Measurements from ENCODE around the gene TC2N. TPM values are rescaled to one million over a fixed set of nuclear protein-coding genes. Genes with fewer than 3 reads are reported as not detected.

TC2N gene
- total RNA-seq, 1 experiment from 2014 or later: 7.7 TPM

GRCh38 chr14:91801358-91801757 is 66.0 kb downstream of the TC2N start:
- Histone ChIP-seq H3K4me3 (no peak overlapping the region), H3K79me2 (ENCODE audit: low read depth) (no peaks in the 10 kb centered on the region), H3F3A (ENCODE audit: insufficient read depth, low read depth) (no peaks in the 10 kb centered on the region), H3K36me3 (ENCODE audit: low read depth) (no peaks in the 10 kb centered on the region), H2AFZ (no peak overlapping the region), H3K27ac (no peak overlapping the region), H3K27me3 (ENCODE audit: insufficient read depth, low read depth) (no peaks in the 10 kb centered on the region), H3K9me2 (ENCODE audit: insufficient read depth) (no peaks in the 10 kb centered on the region), H3K4me2 (no peak overlapping the region), H4K20me1 (ENCODE audit: insufficient read depth) (no peaks in the 10 kb centered on the region), H3K9me3 (ENCODE audit: insufficient read depth, low read depth) (no peaks in the 10 kb centered on the region; the same call in 1 of the 2 replicates), H3K4me1 (replicated peaks; ENCODE audit: insufficient read depth) (no peaks in the 10 kb centered on the region)
- no peak for TF ChIP-seq CTCF (conservative IDR thresholded peaks at IDR 0.05)
- no peak for TF ChIP-seq EZH2 (IDR thresholded peaks at IDR 0.05; ENCODE audit: low read depth)
- POLR2A ChIA-PET (ENCODE audit: unreplicated experiment): interaction anchor here (0.6 kb wide), 1 partner anchor 71 kb away, joined by 3 read pairs; no protein-coding TSS in a partner anchor
- BruUV-seq (replicated peaks): no TSS peak
- intact Hi-C loops (cut with micrococcal nuclease; ENCODE audit: unreplicated experiment): no loop called here
- CTCF ChIA-PET: no interaction called here
- DNase-seq: no peak

- ChIA-PET POLR2A (ENCODE audit: unreplicated experiment) (no interaction called here), CTCF (no interaction called here)
- H3F3A ChIP-seq (ENCODE audit: insufficient read depth, low read depth): no peaks in the 10 kb centered on the region
- no peak overlapping the region for H3K4me2 ChIP-seq
- BruUV-seq (replicated peaks): no TSS peak
- no peaks in the 10 kb centered on the region for H3K9me3 ChIP-seq (ENCODE audit: insufficient read depth, low read depth)
- no peak overlapping the region for H3K27ac ChIP-seq
- TF ChIP-seq EZH2 (IDR thresholded peaks at IDR 0.05; ENCODE audit: low read depth): no peak
- TF ChIP-seq CTCF (conservative IDR thresholded peaks at IDR 0.05): no peak
- H3K27me3 ChIP-seq (ENCODE audit: insufficient read depth, low read depth): no peaks in the 10 kb centered on the region
- no peaks in the 10 kb centered on the region for H3K79me2 ChIP-seq (ENCODE audit: low read depth)
- no peak overlapping the region for H3K4me3 ChIP-seq
- H2AFZ ChIP-seq: no peak overlapping the region
- no peaks in the 10 kb centered on the region for H4K20me1 ChIP-seq (ENCODE audit: insufficient read depth)
- no peaks in the 10 kb centered on the region for H3K36me3 ChIP-seq (ENCODE audit: low read depth)
- DNase-seq: no peak
- intact Hi-C loops (cut with micrococcal nuclease; ENCODE audit: unreplicated experiment): no loop called here
- H3K4me1 ChIP-seq (replicated peaks; ENCODE audit: insufficient read depth): no peaks in the 10 kb centered on the region
- H3K9me2 ChIP-seq (ENCODE audit: insufficient read depth): no peaks in the 10 kb centered on the region
Measured at GRCh38 chr14:91796617-91797347, 70.6 kb downstream of the TC2N start.

GRCh38 chr14:91793704-91794103 is 73.6 kb downstream of the TC2N start:
- H3K27ac ChIP-seq: no peak overlapping the region
- H3K9me2 ChIP-seq (ENCODE audit: insufficient read depth): no peaks in the 10 kb centered on the region
- no peaks in the 10 kb centered on the region for H3F3A ChIP-seq (ENCODE audit: insufficient read depth, low read depth)
- no TSS peak for BruUV-seq (replicated peaks)
- no peaks in the 10 kb centered on the region for H3K79me2 ChIP-seq (ENCODE audit: low read depth)
- no peaks in the 10 kb centered on the region for H3K27me3 ChIP-seq (ENCODE audit: insufficient read depth, low read depth)
- no peak overlapping the region for H3K4me3 ChIP-seq
- H3K4me1 ChIP-seq (replicated peaks; ENCODE audit: insufficient read depth): no peaks in the 10 kb centered on the region
- no peaks in the 10 kb centered on the region for H3K9me3 ChIP-seq (ENCODE audit: insufficient read depth, low read depth)
- TF ChIP-seq EZH2 (IDR thresholded peaks at IDR 0.05; ENCODE audit: low read depth) (no peak), CTCF (conservative IDR thresholded peaks at IDR 0.05) (no peak)
- no peaks in the 10 kb centered on the region for H3K36me3 ChIP-seq (ENCODE audit: low read depth)
- intact Hi-C loops (cut with micrococcal nuclease; ENCODE audit: unreplicated experiment): no loop called here
- H2AFZ ChIP-seq: no peak overlapping the region
- ChIA-PET POLR2A (ENCODE audit: unreplicated experiment) (no interaction called here), CTCF (no interaction called here)
- no peak overlapping the region for H3K4me2 ChIP-seq
- DNase-seq: no peak
- H4K20me1 ChIP-seq (ENCODE audit: insufficient read depth): no peaks in the 10 kb centered on the region
